HepG2 (cell line): ENCODE data around the gene HIGD1A. TPM values are rescaled to one million over a fixed set of nuclear protein-coding genes. Genes with fewer than 3 reads are reported as not detected.
A peak's percentile ranks its signal among the peaks of the same experiment; 100 is the strongest.

Experiments
- ATF7-NPFF ChIP-seq: sonication (generic); formaldehyde crosslinking; IDR thresholded peaks from 2 replicates; pipeline ENCODE4 v1.8.1; 2023; ENCODE audit warnings: mild to moderate bottlenecking, low read depth, missing genetic modification reagents, moderate library complexity
- GPN1 ChIP-seq: sonication (generic); formaldehyde crosslinking; IDR thresholded peaks from 2 replicates; pipeline ENCODE4 v1.5.1; 2020; ENCODE audit warnings: missing genetic modification reagents, borderline replicate concordance
- KAT2B ChIP-seq: fragments of 150-350 bp; IDR thresholded peaks from 2 replicates; pipeline ENCODE4 v1.6.1; 2014; ENCODE audit warnings: low read depth, low read length, borderline replicate concordance
- MATR3 ChIP-seq: sonication (generic); formaldehyde crosslinking; IDR thresholded peaks from 2 replicates; pipeline ENCODE4 v1.4.0; 2020; ENCODE audit warnings: missing genetic modification reagents
- MZF1 ChIP-seq: sonication (generic); formaldehyde crosslinking; IDR thresholded peaks from 2 replicates; pipeline ENCODE4 v1.8.1; 2023; ENCODE audit warnings: mild to moderate bottlenecking, missing genetic modification reagents, borderline replicate concordance
- POLR2G ChIP-seq: fragments of 200-400 bp; formaldehyde crosslinking; IDR thresholded peaks from 2 replicates; pipeline ENCODE4 v1.6.1; 2018; ENCODE audit warnings: mild to moderate bottlenecking, low read depth, low read length, moderate library complexity
- RFX3 ChIP-seq: IDR thresholded peaks from 2 replicates; pipeline ENCODE4 v1.6.1; 2016; ENCODE audit warnings: missing biosample characterization, missing genetic modification reagents
- SIX1 ChIP-seq: sonication (generic); formaldehyde crosslinking; IDR thresholded peaks from 2 replicates; pipeline ENCODE4 v1.4.0; 2020; ENCODE audit warnings: missing genetic modification reagents, borderline replicate concordance
- TAF1 ChIP-seq: sonication (generic); formaldehyde crosslinking; IDR thresholded peaks from 2 replicates; pipeline ENCODE4 v1.4.0; 2020; ENCODE audit warnings: missing genetic modification reagents
- TRIM24 ChIP-seq: sonication (generic); formaldehyde crosslinking; IDR thresholded peaks from 2 replicates; pipeline ENCODE4 v1.8.0; 2022; ENCODE audit warnings: mild to moderate bottlenecking, missing genetic modification reagents
- ZBTB25 ChIP-seq: IDR thresholded peaks from 2 replicates; pipeline ENCODE4 v1.6.1; 2018; ENCODE audit warnings: missing genetic modification reagents
- ZHX1 ChIP-seq: sonication (generic); formaldehyde crosslinking; IDR thresholded peaks from 2 replicates; pipeline ENCODE4 v1.8.1; 2022; ENCODE audit warnings: low read depth, mild to moderate bottlenecking, missing genetic modification reagents
- ZNF337 ChIP-seq: sonication (generic); formaldehyde crosslinking; IDR thresholded peaks from 2 replicates; pipeline ENCODE4 v1.5.1; 2020; ENCODE audit warnings: missing genetic modification reagents, low read depth, mild to moderate bottlenecking, borderline replicate concordance
- ZNF430 ChIP-seq: sonication (generic); formaldehyde crosslinking; IDR thresholded peaks from 2 replicates; pipeline ENCODE4 v1.9.0; 2021; ENCODE audit warnings: mild to moderate bottlenecking, missing genetic modification reagents
- ZNF724P ChIP-seq: sonication (generic); formaldehyde crosslinking; IDR thresholded peaks from 2 replicates; pipeline ENCODE4 v1.8.0; 2022; ENCODE audit warnings: missing genetic modification reagents, borderline replicate concordance
- ZNF841 ChIP-seq: sonication (generic); formaldehyde crosslinking; IDR thresholded peaks from 2 replicates; pipeline ENCODE4 v1.8.1; 2023; ENCODE audit warnings: missing genetic modification reagents, borderline replicate concordance
- ZSCAN5A ChIP-seq: sonication (generic); formaldehyde crosslinking; IDR thresholded peaks from 2 replicates; pipeline ENCODE4 v1.8.0; 2022; ENCODE audit warnings: mild to moderate bottlenecking, missing genetic modification reagents, borderline replicate concordance
- polyA plus RNA-seq, 8 experiments: library from polyadenylated mRNA; depleted of rRNA in 3 of 8; stranded (reverse) in 7 of 8; unstranded in 1 of 8; fragments of >200 nt; fragmentation: Illumina TruSeq in 4 of 8; extraction: Trizol in 4 of 8; gene quantifications; 2 replicates each; pipeline versions ENCODE4 v1.2.1 to v1.2.3, GENCODE V29; 2011 to 2016; ENCODE audit warnings: low read depth in 4 of 8, missing spikeins in 1 of 8, mixed read lengths in 1 of 8; ENCODE audit not compliant: insufficient read depth in 1 of 8
- total RNA-seq, 5 experiments: library from RNA; depleted of rRNA; stranded (reverse); fragments of >200 nt; fragmentation: Illumina TruSeq; extraction: Trizol; gene quantifications; 2 replicates each; pipeline ENCODE4 v1.2.3, GENCODE V29; 2016; ENCODE audit warnings: low read depth in 1 of 5
- TF ChIP-seq, protein P1 (sequence below): sonication (generic); formaldehyde crosslinking; IDR thresholded peaks from 2 replicates; pipeline ENCODE4 v1.8.0; 2022; ENCODE audit warnings: mild to moderate bottlenecking, missing genetic modification reagents, moderate library complexity
- TF ChIP-seq, protein P2 (sequence below): sonication (generic); formaldehyde crosslinking; IDR thresholded peaks from 2 replicates; pipeline ENCODE4 v1.8.0; 2022; ENCODE audit warnings: low read depth, missing genetic modification reagents

Gene HIGD1A
- total and polyA plus RNA-seq, 2 of the 13 experiments (the other 11 are each of a cell fraction or from before 2014, with no cell fraction given), result 222 to 253 TPM

DNA sequence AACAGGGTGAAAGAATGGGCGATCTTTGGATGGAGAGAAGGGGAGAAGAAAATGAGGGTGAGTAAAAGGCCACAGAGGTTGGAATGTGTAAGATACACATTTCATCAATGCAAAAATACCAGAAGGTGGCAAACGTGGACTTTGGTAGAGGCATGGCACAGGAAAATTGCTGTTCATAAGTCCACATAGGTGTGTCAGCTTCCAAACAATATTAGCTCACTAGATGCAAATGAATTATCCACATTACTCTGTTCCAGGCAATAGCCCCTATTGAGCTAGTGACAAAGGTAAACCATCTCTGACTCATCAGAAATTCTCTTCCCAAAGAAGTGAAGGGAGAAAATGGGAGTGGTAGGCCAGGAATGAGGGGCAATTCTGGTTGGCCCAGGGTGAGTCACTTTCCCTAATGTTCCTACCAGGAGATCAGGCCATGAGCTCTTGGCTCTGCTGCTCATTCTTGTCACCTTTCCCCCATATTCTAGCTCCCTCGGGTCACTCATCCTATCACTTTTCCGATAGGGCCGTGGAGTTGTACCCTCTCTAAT is 24.9 kb upstream of the HIGD1A start (continued):
- TF ChIP-seq ZHX1 (no peak), TAF1 (CRISPR knock-in tag) (no peak), ZNF841 (CRISPR knock-in tag) (no peak), KAT2B (no peak), ZNF337 (no peak), SIX1 (CRISPR knock-in tag) (peak; percentile 59; the same call in 1 of the 2 replicates), MATR3 (CRISPR knock-in tag) (no peak), POLR2G (no peak; the same call in 1 of the 2 replicates), MZF1 (CRISPR knock-in tag) (no peak), TRIM24 (CRISPR knock-in tag) (no peak; the same call in 1 of the 2 replicates), GPN1 (CRISPR knock-in tag) (no peak), ZNF430 (CRISPR knock-in tag) (no peak), ZNF724P (no peak), ZSCAN5A (CRISPR knock-in tag) (no peak), ZBTB25 (CRISPR knock-in tag) (peak; percentile 71), ATF7-NPFF (CRISPR knock-in tag) (no peak), RFX3 (CRISPR knock-in tag) (no peak)
- TF ChIP-seq, protein P1, sequence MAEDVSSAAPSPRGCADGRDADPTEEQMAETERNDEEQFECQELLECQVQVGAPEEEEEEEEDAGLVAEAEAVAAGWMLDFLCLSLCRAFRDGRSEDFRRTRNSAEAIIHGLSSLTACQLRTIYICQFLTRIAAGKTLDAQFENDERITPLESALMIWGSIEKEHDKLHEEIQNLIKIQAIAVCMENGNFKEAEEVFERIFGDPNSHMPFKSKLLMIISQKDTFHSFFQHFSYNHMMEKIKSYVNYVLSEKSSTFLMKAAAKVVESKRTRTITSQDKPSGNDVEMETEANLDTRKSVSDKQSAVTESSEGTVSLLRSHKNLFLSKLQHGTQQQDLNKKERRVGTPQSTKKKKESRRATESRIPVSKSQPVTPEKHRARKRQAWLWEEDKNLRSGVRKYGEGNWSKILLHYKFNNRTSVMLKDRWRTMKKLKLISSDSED (CRISPR knock-in tag), result no peak
- TF ChIP-seq, protein P2, sequence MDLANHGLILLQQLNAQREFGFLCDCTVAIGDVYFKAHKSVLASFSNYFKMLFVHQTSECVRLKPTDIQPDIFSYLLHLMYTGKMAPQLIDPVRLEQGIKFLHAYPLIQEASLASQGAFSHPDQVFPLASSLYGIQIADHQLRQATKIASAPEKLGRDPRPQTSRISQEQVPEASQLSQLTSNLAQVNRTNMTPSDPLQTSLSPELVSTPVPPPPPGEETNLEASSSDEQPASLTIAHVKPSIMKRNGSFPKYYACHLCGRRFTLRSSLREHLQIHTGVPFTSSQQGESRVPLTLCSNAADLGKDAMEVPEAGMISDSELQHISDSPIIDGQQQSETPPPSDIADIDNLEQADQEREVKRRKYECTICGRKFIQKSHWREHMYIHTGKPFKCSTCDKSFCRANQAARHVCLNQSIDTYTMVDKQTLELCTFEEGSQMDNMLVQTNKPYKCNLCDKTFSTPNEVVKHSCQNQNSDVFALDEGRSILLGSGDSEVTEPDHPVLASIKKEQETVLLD (CRISPR knock-in tag), result no peak
